ENCODE measurements around the gene KRT85.

The KRT85 gene

DNA sequence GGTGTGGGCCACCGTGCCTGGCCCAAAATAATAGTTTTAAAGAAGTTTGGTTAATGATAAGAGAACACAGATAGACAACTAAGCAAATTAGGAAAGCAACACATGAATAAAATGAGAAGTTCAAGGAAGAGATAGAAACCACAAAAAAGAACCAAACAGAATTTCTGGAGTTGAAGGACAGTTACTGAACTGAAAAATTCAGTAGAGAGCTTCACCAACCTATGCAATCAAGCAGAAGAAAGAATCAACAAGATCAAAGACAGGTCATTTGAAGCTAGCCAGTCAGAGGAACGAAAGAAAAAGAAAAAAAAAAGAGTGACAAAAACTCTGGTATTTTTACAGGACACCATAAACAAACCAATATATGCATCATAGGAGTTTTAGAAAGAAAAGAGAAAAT, 30.6 kb downstream of the KRT85 start:
- ATAC-seq (replicated peaks; ENCODE audit: extremely low read depth, poor library complexity, severe bottlenecking) (no peak), DNase-seq (ENCODE audit: low spot score in 2 of 2) (no peak)
- no peak overlapping the region for H3K4me3 Mint-ChIP-seq
- no peaks in the 10 kb centered on the region for H3K36me3 Mint-ChIP-seq (ENCODE audit: insufficient read depth)
- no peaks in the 10 kb centered on the region for H3K4me1 Mint-ChIP-seq
- H3K9me3 Mint-ChIP-seq, result no peaks in the 10 kb centered on the region
- peaks cover 25% of the 10 kb centered on the region for H3K27me3 Mint-ChIP-seq
- H3K27ac Mint-ChIP-seq (ENCODE audit: low read depth), result no peak overlapping the region

DNA sequence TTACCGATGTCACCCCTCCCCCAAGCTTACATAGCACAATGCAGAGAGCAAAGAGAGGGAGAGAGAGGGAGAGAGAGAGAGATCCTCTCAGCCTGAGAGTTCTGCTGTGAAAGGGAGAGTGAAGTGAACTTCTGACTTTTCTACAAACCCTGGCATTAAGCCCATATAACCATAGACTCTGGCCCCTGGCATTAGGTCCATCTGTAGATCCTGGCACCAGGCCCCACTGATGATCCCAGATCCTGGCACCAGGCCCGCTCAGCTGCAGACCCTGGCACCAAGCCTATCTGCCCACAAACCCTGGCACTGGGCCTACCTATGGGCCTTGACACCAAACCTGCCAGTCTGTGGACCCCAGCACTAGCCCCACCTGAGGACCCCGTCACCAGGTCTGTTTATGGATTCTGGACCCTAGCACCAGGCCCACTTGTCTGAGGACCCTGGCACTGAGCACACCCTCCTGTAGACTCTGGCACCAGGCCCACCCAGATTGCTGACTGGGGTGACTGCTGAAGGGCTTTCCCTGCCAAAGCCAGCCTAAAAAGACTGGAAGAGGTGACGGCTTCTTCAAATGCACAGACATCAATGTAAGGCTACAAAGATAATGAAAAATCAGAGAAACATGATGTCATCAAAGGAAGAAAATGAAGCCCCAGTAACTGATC, 31.6 kb downstream of the KRT85 start:
- ATAC-seq (replicated peaks; ENCODE audit: extremely low read depth, poor library complexity, severe bottlenecking) (no peak), DNase-seq (ENCODE audit: low spot score in 2 of 2) (no peak)
- Mint-ChIP-seq H3K4me3 (no peak overlapping the region), H3K27ac (ENCODE audit: low read depth) (no peak overlapping the region), H3K4me1 (no peaks in the 10 kb centered on the region), H3K27me3 (peaks cover 25% of the 10 kb centered on the region), H3K36me3 (ENCODE audit: insufficient read depth) (no peaks in the 10 kb centered on the region), H3K9me3 (no peaks in the 10 kb centered on the region)

DNA sequence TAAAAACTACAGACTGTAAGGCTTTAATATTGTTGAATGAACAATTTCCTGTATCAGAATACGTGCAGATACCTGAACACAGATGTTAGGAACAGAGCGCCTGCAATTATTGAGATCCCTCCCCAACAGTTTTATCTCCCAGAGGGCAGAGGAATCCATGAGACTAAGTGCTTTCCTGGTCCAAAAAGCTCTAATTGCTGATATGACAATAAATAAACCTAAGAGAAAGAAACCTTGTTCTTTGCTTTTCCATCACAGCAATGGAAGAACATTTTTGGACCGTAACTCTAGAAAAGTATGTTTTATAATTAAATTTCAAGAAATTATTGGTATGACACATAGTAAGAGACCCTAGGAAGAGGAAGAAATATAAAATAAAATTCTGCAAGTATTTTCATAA, 33.1 kb downstream of the KRT85 start:
- no peaks in the 10 kb centered on the region for H3K36me3 Mint-ChIP-seq (ENCODE audit: insufficient read depth)
- peaks cover 22% of the 10 kb centered on the region for H3K27me3 Mint-ChIP-seq
- ATAC-seq (replicated peaks; ENCODE audit: extremely low read depth, poor library complexity, severe bottlenecking) (no peak), DNase-seq (ENCODE audit: low spot score in 2 of 2) (no peak)
- no peak overlapping the region for H3K27ac Mint-ChIP-seq (ENCODE audit: low read depth)
- no peaks in the 10 kb centered on the region for H3K4me1 Mint-ChIP-seq
- H3K9me3 Mint-ChIP-seq, result no peaks in the 10 kb centered on the region
- no peak overlapping the region for H3K4me3 Mint-ChIP-seq

DNA sequence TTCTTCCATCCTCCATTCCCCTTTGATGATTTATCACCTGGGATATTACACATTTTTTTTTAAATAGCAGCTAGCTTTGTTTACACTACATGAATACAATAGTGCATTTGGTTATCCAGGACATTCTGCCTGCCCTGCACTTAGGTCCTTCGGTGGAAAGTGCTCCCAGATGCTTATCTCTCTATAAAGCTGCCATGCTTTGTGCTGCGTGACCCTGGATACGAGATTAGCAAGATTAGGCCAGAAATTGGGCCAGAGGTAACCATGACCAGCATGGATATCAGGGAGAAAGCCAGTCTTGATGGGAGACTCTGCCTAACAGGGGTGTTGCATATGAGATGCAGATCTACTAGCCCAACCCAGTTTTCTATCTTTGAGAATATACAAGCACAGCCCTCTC, 34.0 kb downstream of the KRT85 start:
- Mint-ChIP-seq H3K27ac (ENCODE audit: low read depth) (no peak overlapping the region), H3K9me3 (no peaks in the 10 kb centered on the region), H3K27me3 (peaks cover 13% of the 10 kb centered on the region), H3K4me3 (no peak overlapping the region), H3K36me3 (ENCODE audit: insufficient read depth) (no peaks in the 10 kb centered on the region), H3K4me1 (no peaks in the 10 kb centered on the region)
- ATAC-seq (replicated peaks; ENCODE audit: extremely low read depth, poor library complexity, severe bottlenecking) (no peak), DNase-seq (ENCODE audit: low spot score in 2 of 2) (no peak)

DNA sequence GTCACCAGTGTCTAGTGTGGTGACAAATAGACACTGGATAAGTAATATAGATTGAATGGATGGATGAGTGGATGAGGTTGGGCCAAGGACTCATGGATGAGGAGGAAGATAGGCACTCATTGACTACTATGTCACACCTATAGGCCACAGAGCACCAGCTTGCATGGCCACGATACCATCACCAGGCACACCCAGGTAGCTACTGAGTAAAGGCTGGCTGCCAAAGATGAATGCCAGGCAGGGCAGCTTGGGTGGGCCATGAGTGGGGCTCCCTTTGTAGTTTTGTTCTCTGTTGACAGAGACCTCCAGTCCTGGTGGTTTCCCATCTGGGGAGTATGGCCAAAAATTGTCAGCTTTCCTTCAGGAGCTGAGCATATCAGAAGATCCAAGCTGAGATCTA, 34.9 kb downstream of the KRT85 start:
- Mint-ChIP-seq H3K4me1 (peaks cover 5% of the 10 kb centered on the region), H3K4me3 (no peak overlapping the region), H3K9me3 (no peaks in the 10 kb centered on the region), H3K27me3 (peaks cover 11% of the 10 kb centered on the region), H3K27ac (ENCODE audit: low read depth) (no peak overlapping the region), H3K36me3 (ENCODE audit: insufficient read depth) (no peaks in the 10 kb centered on the region)
- no peak for ATAC-seq (replicated peaks; ENCODE audit: extremely low read depth, poor library complexity, severe bottlenecking)
- DNase-seq (ENCODE audit: low spot score in 2 of 2), result no peak

DNA sequence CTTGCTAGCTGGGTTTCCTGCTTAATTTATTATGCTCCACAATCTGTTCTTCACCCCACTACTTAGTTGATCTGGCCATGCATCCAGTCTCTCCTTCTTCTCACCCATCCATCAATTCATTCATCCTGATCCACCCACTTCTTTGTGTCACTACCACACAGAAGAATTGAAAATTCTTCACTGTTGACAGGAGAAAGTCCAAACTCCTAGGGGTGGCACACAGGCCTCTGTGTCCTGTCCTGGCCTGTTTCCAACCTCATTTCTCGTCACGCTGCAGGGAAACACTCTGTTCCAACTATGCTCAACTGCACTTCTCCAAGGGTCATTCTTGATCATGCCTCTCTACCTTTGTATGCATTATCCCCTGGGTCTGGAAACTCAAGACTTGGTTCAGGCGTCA, 35.4 kb downstream of the KRT85 start:
- no peaks in the 10 kb centered on the region for H3K9me3 Mint-ChIP-seq
- H3K4me3 Mint-ChIP-seq, result no peak overlapping the region
- H3K4me1 Mint-ChIP-seq, result peaks cover 10% of the 10 kb centered on the region
- H3K36me3 Mint-ChIP-seq (ENCODE audit: insufficient read depth), result no peaks in the 10 kb centered on the region
- peaks cover 11% of the 10 kb centered on the region for H3K27me3 Mint-ChIP-seq
- ATAC-seq (replicated peaks; ENCODE audit: extremely low read depth, poor library complexity, severe bottlenecking) (no peak), DNase-seq (ENCODE audit: low spot score in 2 of 2) (no peak)
- H3K27ac Mint-ChIP-seq (ENCODE audit: low read depth), result no peak overlapping the region

DNA sequence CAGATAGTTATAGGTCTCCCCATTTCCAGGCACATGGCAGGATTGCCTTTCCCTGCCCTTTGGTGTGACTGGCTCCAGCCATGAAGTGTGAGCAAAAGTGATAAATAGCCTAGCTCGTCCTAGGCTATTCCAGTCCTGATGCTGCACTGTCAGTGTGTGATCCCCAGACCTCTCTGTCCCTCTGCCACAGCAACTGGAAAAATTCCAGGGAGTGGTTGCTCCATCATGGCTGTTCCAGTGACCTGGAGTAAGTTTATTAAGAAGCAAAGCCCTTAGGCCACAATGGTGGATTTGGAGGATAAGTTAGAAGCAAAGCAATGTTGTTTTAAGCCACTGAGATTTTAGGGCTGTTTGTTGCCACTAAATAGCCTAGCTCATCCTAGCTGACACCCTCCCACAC, 36.2 kb downstream of the KRT85 start:
- no peaks in the 10 kb centered on the region for H3K36me3 Mint-ChIP-seq (ENCODE audit: insufficient read depth)
- peaks cover 11% of the 10 kb centered on the region for H3K27me3 Mint-ChIP-seq
- no peak for DNase-seq (ENCODE audit: low spot score in 2 of 2)
- H3K4me3 Mint-ChIP-seq, result no peak overlapping the region
- H3K27ac Mint-ChIP-seq (ENCODE audit: low read depth), result no peak overlapping the region
- ATAC-seq (replicated peaks; ENCODE audit: extremely low read depth, poor library complexity, severe bottlenecking), result no peak
- peaks cover 10% of the 10 kb centered on the region for H3K4me1 Mint-ChIP-seq
- no peaks in the 10 kb centered on the region for H3K9me3 Mint-ChIP-seq

DNA sequence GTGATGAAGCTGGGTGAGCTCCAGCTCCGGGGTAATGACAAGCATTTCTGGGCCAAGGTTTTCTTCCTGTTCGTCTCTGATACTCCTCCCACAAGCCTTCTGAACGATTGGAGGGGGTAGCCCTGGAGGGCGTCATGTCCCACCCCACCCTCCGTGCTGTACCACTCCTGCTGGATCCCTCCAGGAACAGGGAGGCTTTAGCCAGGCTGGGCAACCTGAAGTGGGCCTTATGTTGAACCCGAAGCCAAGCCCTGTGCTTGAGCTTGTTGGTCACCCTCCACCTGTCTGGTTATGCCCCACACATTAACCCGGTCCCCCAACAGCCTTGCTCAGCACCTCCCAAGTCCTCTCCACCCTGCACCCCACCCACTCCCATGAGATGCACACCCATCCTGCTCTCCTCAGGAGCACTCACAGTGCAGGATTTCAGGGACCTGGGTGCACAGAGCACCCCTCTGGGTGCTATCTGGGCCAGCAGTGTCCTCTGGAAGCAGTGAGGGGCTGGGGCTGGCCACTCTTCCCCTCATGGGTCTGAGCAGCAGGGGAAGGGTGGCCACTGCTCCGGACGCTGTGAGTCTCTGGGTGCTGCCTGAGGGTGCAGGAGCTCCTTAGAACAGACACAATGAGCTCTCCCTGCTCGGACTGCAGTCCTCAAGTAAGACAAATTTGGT, 39.3 kb downstream of the KRT85 start:
- Mint-ChIP-seq H3K27me3 (peaks cover 26% of the 10 kb centered on the region), H3K27ac (ENCODE audit: low read depth) (no peak overlapping the region), H3K9me3 (no peaks in the 10 kb centered on the region), H3K4me3 (no peak overlapping the region), H3K4me1 (peaks cover 10% of the 10 kb centered on the region), H3K36me3 (ENCODE audit: insufficient read depth) (no peaks in the 10 kb centered on the region)
- ATAC-seq (replicated peaks; ENCODE audit: extremely low read depth, poor library complexity, severe bottlenecking) (no peak), DNase-seq (ENCODE audit: low spot score in 2 of 2) (no peak)

DNA sequence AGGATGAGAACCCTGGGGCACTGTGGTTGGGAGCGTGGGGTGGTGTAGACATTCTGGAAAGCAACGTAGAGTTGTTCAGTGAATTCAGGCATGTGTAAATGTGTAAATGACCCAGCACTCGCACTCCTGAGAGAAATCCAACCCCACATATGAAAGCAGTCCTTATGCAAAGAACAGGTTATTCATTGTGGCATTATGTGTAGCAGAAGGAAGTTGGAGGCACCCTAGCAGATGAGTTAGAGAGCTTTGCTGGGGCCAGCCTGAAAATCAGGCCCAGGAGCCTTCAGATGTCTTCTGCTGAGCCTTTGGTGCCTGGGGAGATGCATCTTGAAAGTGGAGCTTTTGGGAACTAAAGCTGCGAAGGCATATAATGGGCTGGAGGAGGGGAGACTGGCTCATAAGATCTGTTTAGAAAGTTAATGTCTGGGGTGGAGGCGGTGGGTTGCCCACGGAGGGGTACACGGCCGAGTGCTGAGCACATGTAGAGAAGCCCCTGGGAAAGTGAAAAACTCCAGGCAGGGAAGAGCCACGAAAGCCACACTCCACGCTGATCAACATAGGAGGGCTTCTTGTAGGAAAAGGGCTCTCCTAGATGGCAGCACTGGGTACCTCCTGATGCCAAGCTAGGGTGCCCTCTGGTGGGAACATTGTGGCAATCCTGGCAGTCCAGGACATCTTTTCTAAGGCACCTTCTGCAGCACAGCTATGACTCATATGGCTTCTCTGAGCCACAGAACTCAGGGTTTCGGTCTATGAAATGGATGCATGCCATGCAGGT, 40.0 kb downstream of the KRT85 start:
- Mint-ChIP-seq H3K4me3 (no peak overlapping the region), H3K4me1 (peaks cover 10% of the 10 kb centered on the region), H3K27ac (ENCODE audit: low read depth) (no peak overlapping the region), H3K36me3 (ENCODE audit: insufficient read depth) (no peaks in the 10 kb centered on the region), H3K9me3 (no peaks in the 10 kb centered on the region), H3K27me3 (peaks cover 33% of the 10 kb centered on the region)
- ATAC-seq (replicated peaks; ENCODE audit: extremely low read depth, poor library complexity, severe bottlenecking) (peak; percentile 94), DNase-seq (ENCODE audit: low spot score in 2 of 2) (peak; percentile 51 to 67)

DNA sequence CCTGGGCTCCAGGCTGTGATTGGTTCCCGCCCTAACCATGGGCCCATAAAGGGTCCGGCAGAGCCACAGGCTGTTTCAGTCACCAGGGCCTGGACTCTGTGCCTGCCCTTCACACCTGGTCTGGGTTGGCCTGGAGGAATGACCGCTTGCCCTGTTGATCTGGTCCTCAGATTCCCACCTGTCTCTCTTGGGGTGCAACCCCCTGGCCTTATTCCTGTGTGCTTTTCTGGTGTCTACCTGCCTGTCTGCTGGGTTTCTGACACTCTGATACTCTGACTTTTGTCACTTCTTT, 43.2 kb downstream of the KRT85 start:
- Mint-ChIP-seq H3K9me3 (no peaks in the 10 kb centered on the region), H3K27me3 (peaks cover 61% of the 10 kb centered on the region), H3K27ac (ENCODE audit: low read depth) (no peak overlapping the region), H3K36me3 (ENCODE audit: insufficient read depth) (no peaks in the 10 kb centered on the region), H3K4me3 (no peak overlapping the region), H3K4me1 (peaks cover 10% of the 10 kb centered on the region)
- no peak for DNase-seq (ENCODE audit: low spot score in 2 of 2)
- no peak for ATAC-seq (replicated peaks; ENCODE audit: extremely low read depth, poor library complexity, severe bottlenecking)

DNA sequence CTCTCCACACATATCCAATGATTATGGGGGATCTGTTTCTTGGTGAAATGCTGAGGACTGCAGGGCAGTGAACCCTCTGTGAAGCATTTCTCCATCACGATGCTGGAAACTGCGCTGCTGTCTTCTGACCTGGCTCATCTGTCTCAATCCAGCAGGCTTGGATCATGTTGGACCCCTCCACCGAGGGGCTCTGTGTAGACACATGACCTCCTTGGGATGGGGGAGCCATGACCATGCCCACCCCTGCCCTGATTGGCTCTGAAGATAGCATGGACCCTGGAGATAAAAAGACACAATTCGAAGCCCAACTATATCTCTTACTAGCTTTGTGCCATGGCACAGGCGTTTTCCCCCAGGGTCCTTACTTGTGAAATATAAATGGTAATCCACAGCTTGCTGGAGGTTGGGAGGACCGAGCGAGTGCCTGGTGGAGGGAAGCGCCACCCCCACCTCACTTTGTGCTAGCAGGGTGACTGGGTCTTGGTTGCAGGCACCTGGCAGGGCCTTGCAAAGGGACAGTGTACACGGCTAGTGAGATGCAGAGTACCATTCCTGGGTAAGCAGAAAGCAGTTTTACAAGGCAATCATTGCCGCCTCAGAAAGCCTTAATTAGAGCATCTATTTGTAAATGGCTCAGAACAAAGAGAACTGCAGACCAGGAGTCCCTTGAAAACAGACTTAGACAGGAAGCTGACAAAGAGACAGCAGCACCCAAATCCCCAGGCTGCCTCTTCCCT, 43.7 kb downstream of the KRT85 start:
- peaks cover 66% of the 10 kb centered on the region for H3K27me3 Mint-ChIP-seq
- ATAC-seq (replicated peaks; ENCODE audit: extremely low read depth, poor library complexity, severe bottlenecking), result no peak

DNA sequence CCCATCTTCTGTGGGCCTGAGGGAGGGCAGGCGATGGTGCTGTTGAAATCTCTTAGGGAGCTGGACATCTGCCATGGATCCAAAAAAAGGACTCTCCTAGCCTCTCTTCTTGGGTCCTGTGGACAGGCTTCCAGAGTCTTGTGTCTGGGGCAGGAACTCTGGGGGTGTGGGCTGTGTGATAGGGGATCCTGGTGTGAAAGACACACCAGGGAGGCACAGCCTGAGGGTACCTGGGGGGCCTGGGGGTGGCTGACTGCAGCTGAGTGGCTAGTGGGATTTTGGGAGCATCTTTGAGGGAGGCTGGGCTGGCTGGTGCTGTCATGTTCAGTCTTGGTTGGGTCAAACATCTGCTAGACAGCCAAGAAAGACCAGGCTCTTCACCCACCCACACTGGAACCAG, 44.3 kb downstream of the KRT85 start:
- Mint-ChIP-seq H3K9me3 (no peaks in the 10 kb centered on the region), H3K4me1 (peaks cover 10% of the 10 kb centered on the region), H3K4me3 (no peak overlapping the region), H3K27me3 (peaks cover 71% of the 10 kb centered on the region), H3K27ac (ENCODE audit: low read depth) (no peak overlapping the region), H3K36me3 (ENCODE audit: insufficient read depth) (no peaks in the 10 kb centered on the region)
- no peak for DNase-seq (ENCODE audit: low spot score in 2 of 2)
- no peak for ATAC-seq (replicated peaks; ENCODE audit: extremely low read depth, poor library complexity, severe bottlenecking)

More for the DNA sequence above, 43.7 kb downstream of the KRT85 start:
- DNase-seq (ENCODE audit: low spot score in 2 of 2), result no peak
- Mint-ChIP-seq H3K9me3 (no peaks in the 10 kb centered on the region), H3K4me3 (no peak overlapping the region), H3K36me3 (ENCODE audit: insufficient read depth) (no peaks in the 10 kb centered on the region), H3K27ac (ENCODE audit: low read depth) (no peak overlapping the region), H3K4me1 (peaks cover 10% of the 10 kb centered on the region)
